ENCODE results near the gene UBFD1.

- TF ChIP-seq YY1 (IDR thresholded peaks at IDR 0.05; ENCODE audit: low read depth) (no peak), EP300 (IDR thresholded peaks at IDR 0.05; ENCODE audit: borderline replicate concordance) (no peak), ZBTB7A (IDR thresholded peaks at IDR 0.05; ENCODE audit: low read depth) (no peak), FOXM1 (IDR thresholded peaks at IDR 0.05; ENCODE audit: borderline replicate concordance, low read depth) (no peak), CEBPB (IDR thresholded peaks at IDR 0.05) (no peak), TCF12 (IDR thresholded peaks at IDR 0.05; ENCODE audit: low read depth) (no peak), CREB1 (IDR thresholded peaks at IDR 0.05; ENCODE audit: low read depth) (no peak), EGR1 (IDR thresholded peaks at IDR 0.05) (no peak), TEAD4 (IDR thresholded peaks at IDR 0.05) (no peak), RAD21 (IDR thresholded peaks at IDR 0.05; ENCODE audit: low read depth) (no peak), TAF1 (IDR thresholded peaks at IDR 0.05; ENCODE audit: low read depth) (no peak)
- TF ChIP-seq, protein P1, sequence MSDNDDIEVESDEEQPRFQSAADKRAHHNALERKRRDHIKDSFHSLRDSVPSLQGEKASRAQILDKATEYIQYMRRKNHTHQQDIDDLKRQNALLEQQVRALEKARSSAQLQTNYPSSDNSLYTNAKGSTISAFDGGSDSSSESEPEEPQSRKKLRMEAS (IDR thresholded peaks at IDR 0.05), result no peak
- TF ChIP-seq, protein P2, sequence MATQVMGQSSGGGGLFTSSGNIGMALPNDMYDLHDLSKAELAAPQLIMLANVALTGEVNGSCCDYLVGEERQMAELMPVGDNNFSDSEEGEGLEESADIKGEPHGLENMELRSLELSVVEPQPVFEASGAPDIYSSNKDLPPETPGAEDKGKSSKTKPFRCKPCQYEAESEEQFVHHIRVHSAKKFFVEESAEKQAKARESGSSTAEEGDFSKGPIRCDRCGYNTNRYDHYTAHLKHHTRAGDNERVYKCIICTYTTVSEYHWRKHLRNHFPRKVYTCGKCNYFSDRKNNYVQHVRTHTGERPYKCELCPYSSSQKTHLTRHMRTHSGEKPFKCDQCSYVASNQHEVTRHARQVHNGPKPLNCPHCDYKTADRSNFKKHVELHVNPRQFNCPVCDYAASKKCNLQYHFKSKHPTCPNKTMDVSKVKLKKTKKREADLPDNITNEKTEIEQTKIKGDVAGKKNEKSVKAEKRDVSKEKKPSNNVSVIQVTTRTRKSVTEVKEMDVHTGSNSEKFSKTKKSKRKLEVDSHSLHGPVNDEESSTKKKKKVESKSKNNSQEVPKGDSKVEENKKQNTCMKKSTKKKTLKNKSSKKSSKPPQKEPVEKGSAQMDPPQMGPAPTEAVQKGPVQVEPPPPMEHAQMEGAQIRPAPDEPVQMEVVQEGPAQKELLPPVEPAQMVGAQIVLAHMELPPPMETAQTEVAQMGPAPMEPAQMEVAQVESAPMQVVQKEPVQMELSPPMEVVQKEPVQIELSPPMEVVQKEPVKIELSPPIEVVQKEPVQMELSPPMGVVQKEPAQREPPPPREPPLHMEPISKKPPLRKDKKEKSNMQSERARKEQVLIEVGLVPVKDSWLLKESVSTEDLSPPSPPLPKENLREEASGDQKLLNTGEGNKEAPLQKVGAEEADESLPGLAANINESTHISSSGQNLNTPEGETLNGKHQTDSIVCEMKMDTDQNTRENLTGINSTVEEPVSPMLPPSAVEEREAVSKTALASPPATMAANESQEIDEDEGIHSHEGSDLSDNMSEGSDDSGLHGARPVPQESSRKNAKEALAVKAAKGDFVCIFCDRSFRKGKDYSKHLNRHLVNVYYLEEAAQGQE (IDR thresholded peaks at IDR 0.05; ENCODE audit: low read depth), result no peak
These were observed 26.9 kb downstream of the UBFD1 start for GRCh38 chr16:23584186-23585076.

All from Ishikawa (cell line).